Body of pancreas (tissue), 4 donors: ENCODE data around the gene LHFPL3.

Experiments used
- CTCF ChIP-seq, 7 experiments: fragments of 450-650 bp in 4 of 7; fragments of 200-600 bp in 3 of 7; sonication (generic) in 3 of 7; IDR thresholded peaks; one replicate each; pipeline ENCODE4 v1.5.1; 2016 to 2019; ENCODE audit warnings: antibody characterized with exemption in 7 of 7
- POLR2A ChIP-seq, 3 donors: fragments of 450-650 bp; IDR thresholded peaks; one replicate each; pipeline ENCODE4 v1.6.1; 2016; ENCODE audit warnings: antibody characterized with exemption in 3 of 3, mild to moderate bottlenecking in 2 of 3

GRCh38 chr7:104772405-104773345, 444.3 kb downstream of the LHFPL3 start:
- no peak for TF ChIP-seq CTCF (IDR thresholded peaks at IDR 0.05)
- no peak for TF ChIP-seq POLR2A (IDR thresholded peaks at IDR 0.05)
